Measurements from ENCODE around the gene OMG. TPM values are rescaled to one million over a fixed set of nuclear protein-coding genes. Genes with fewer than 3 reads are reported as not detected.
"Not testable (repeated sequence)": the region's sequence is repeated elsewhere in the genome, so short reads cannot be mapped to it uniquely, and the experiment has no call there.

OMG gene
- total and polyA plus RNA-seq, 9 donors, result 0.13 to 0.77 (median 0.33) TPM

DNA sequence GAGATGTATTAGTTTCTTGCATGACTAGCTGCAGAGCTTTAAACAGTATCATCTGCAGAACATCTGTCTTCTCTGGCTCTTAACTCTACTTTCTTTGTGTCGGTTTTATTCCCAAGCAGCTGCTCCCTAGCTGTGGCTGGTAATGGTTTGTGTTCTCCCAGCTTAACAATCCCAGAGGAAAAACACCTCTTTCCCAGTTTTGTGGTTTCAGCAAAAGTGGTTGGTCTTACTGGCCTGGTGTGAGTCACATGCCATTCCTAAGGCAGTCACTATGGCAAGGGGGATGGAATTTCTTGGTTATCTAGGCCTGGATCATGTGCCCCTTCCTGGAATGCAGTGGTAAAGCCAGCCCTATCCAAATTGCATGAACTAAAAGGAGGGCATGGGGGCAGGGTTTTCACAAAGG lies 27.5 kb downstream of the OMG start:
- Histone ChIP-seq H3K27ac (ENCODE audit: low read length) (peak overlapping the region; percentile 5), H3K27me3 (ENCODE audit: control insufficient read depth, insufficient read depth, low read length) (no peaks in the 10 kb centered on the region), H3K9me3 (replicated peaks; ENCODE audit: control insufficient read depth, low read depth, low read length) (no peaks in the 10 kb centered on the region), H3K4me3 (ENCODE audit: low read length) (no peak overlapping the region), H3K4me1 (ENCODE audit: control insufficient read depth, insufficient read depth, low read length) (peaks cover 6% of the 10 kb centered on the region), H3K36me3 (ENCODE audit: control insufficient read depth, insufficient read depth, low read length) (peaks cover 24% of the 10 kb centered on the region)
- WGBS (ENCODE audit: insufficient coverage), result no CpG with 5 or more reads among the region's 1 CpG
- peak; percentile 75 for DNase-seq

DNA sequence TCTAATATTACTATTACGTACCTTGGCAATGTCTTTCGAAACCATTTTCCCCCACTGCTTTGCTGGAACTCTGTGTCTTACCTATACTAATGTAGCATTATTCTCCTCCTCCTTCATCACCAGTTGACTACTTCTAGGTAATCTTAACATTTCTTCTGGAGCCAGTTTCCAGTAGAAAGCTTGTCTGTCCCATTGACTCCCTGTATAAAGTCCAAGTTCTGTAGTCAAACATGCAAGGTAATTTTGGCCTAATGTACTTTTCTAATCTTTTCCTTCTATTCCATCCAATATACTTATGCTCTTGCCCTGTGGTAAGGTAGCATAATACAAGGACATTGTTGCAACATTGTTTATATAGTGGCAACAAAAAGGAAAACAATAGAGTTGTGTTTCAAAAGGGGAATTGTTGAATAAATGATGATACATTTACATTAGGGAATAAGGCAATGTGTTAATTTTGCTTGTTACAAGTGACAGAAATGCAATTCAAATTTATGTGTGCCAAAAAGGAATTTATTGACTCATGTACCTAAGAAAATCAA lies 27.9 kb downstream of the OMG start:
- Histone ChIP-seq H3K9me3 (replicated peaks; ENCODE audit: control insufficient read depth, low read depth, low read length) (no peaks in the 10 kb centered on the region), H3K27ac (ENCODE audit: low read length) (no peak overlapping the region), H3K27me3 (ENCODE audit: control insufficient read depth, insufficient read depth, low read length) (no peaks in the 10 kb centered on the region), H3K4me1 (ENCODE audit: control insufficient read depth, insufficient read depth, low read length) (peaks cover 6% of the 10 kb centered on the region), H3K4me3 (ENCODE audit: low read length) (no peak overlapping the region), H3K36me3 (ENCODE audit: control insufficient read depth, insufficient read depth, low read length) (peaks cover 24% of the 10 kb centered on the region)
- WGBS (ENCODE audit: insufficient coverage), result no CpG with 5 or more reads among the region's 2 CpGs
- DNase-seq, result no peak

DNA sequence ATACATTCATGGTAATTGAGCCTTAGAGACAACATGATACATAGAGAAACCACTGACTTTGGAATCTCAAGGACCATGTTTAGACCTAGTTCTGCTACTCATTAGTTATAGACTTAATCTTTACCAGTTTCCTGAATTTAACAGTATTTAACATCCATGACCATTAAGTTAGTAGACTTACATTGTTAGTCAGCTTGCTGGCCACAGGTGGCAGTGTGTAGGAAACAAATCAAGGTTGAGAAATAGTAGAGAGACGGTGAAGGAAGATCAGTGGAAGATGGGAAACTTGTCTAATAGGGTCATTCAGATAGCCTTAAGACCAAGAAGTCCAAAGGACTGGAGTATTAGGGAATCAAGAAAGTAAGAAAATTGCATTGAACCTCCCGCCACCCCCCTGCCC lies 31.0 kb downstream of the OMG start:
- WGBS (ENCODE audit: insufficient coverage), result 100% methylated on average over 1 of the region's 2 CpGs
- Histone ChIP-seq H3K4me1 (ENCODE audit: control insufficient read depth, insufficient read depth, low read length) (peaks cover 6% of the 10 kb centered on the region), H3K4me3 (ENCODE audit: low read length) (no peak overlapping the region), H3K36me3 (ENCODE audit: control insufficient read depth, insufficient read depth, low read length) (peaks cover 26% of the 10 kb centered on the region), H3K27me3 (ENCODE audit: control insufficient read depth, insufficient read depth, low read length) (no peaks in the 10 kb centered on the region), H3K9me3 (replicated peaks; ENCODE audit: control insufficient read depth, low read depth, low read length) (no peaks in the 10 kb centered on the region), H3K27ac (ENCODE audit: low read length) (no peak overlapping the region)
- DNase-seq, result no peak

DNA sequence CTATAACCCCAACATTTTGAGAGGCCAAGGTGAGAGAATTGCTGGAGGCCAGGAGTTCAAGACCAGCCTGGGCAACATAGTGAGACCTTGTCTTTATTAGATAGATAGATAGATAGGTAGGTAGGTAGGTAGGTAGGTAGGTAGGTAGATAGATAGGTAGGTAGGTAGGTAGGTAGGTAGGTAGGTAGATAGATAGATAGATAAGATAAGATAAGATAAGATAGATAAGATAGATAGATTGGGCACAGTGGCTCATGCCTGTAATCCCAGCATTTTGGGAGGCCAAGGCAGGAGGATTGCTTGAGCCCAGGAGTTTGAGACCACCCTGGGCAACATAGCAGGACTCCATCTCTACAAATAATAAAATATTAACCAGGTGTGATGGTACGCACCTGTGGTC lies 34.1 kb downstream of the OMG start:
- not testable (repeated sequence) for H3K4me3 ChIP-seq (ENCODE audit: low read length); H3K27me3 ChIP-seq (ENCODE audit: control insufficient read depth, insufficient read depth, low read length); H3K27ac ChIP-seq (ENCODE audit: low read length); H3K4me1 ChIP-seq (ENCODE audit: control insufficient read depth, insufficient read depth, low read length); DNase-seq; H3K9me3 ChIP-seq (replicated peaks; ENCODE audit: control insufficient read depth, low read depth, low read length)
- H3K36me3 ChIP-seq (ENCODE audit: control insufficient read depth, insufficient read depth, low read length), result peaks cover 23% of the 10 kb centered on the region
- no CpG with 5 or more reads among the region's 1 CpG for WGBS (ENCODE audit: insufficient coverage)

DNA sequence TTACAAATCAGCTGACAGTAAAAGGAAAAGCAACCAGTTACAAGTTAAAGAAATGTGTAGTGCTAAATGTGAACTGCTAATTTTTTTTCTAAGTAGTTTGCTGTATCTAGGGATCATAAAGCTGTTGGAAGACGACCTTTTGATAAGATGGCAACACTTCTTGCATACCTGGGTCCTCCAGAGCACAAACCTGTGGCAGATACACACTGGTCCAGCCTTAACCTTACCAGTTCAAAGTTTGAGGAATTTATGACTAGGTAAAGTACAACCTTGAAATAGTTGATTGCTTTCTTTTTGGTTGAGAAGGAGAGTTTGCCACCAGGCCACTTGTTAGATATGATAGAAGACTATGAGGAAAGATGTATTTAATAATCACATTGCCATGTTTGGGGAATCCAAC lies 35.4 kb downstream of the OMG start:
- H3K27me3 ChIP-seq (ENCODE audit: control insufficient read depth, insufficient read depth, low read length), result no peaks in the 10 kb centered on the region
- no CpG with 5 or more reads among the region's 1 CpG for WGBS (ENCODE audit: insufficient coverage)
- no peak for DNase-seq
- H3K4me3 ChIP-seq (ENCODE audit: low read length), result no peak overlapping the region
- H3K36me3 ChIP-seq (ENCODE audit: control insufficient read depth, insufficient read depth, low read length), result peaks cover 20% of the 10 kb centered on the region
- no peak overlapping the region for H3K27ac ChIP-seq (ENCODE audit: low read length)
- no peaks in the 10 kb centered on the region for H3K4me1 ChIP-seq (ENCODE audit: control insufficient read depth, insufficient read depth, low read length)
- no peaks in the 10 kb centered on the region for H3K9me3 ChIP-seq (replicated peaks; ENCODE audit: control insufficient read depth, low read depth, low read length)

DNA sequence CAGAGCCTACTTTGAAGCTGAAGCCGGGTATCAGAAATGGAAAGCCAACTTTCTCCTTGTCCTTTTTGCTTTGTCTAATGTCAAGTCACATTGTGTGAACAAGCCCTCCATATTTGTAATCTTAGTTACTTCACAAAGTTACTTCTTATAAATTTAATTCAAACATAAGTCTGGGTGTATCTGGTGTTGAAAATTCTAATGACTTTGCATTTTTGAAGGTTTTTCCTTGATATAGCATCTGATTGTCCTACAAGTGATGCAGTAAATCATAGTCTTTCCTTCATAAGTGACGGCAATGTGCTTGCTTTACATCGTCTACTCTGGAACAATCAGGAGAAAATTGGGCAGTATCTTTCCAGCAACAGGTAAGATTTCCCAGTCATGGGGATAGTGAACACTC lies 36.9 kb downstream of the OMG start:
- WGBS (ENCODE audit: insufficient coverage), result no CpG with 5 or more reads among the region's 3 CpGs
- Histone ChIP-seq H3K27ac (ENCODE audit: low read length) (no peak overlapping the region), H3K9me3 (replicated peaks; ENCODE audit: control insufficient read depth, low read depth, low read length) (no peaks in the 10 kb centered on the region), H3K36me3 (ENCODE audit: control insufficient read depth, insufficient read depth, low read length) (peaks cover 10% of the 10 kb centered on the region), H3K27me3 (ENCODE audit: control insufficient read depth, insufficient read depth, low read length) (no peaks in the 10 kb centered on the region), H3K4me3 (ENCODE audit: low read length) (no peak overlapping the region), H3K4me1 (ENCODE audit: control insufficient read depth, insufficient read depth, low read length) (no peaks in the 10 kb centered on the region)
- no peak for DNase-seq

DNA sequence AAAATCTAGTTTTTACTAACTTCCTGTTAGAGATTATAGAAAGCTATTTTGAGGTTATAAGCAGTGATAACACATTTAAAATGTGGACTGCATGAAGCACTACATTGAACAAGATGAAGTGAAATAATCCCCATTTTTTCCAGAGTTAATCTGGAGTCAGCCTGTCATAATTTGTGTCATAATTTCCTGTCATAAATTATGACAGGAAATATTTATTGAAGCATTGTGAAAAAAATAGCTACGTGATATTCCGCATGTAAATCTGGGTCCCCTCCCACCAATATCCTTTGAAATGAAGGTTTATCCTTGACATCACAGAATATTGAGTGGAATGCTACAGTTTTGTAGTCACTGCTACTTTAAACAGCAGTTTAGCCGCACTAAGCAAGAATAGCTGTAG lies 40.1 kb downstream of the OMG start:
- H3K36me3 ChIP-seq (ENCODE audit: control insufficient read depth, insufficient read depth, low read length), result peaks cover 6% of the 10 kb centered on the region
- no peak for DNase-seq
- H3K27me3 ChIP-seq (ENCODE audit: control insufficient read depth, insufficient read depth, low read length), result no peaks in the 10 kb centered on the region
- no CpG with 5 or more reads among the region's 3 CpGs for WGBS (ENCODE audit: insufficient coverage)
- no peaks in the 10 kb centered on the region for H3K9me3 ChIP-seq (replicated peaks; ENCODE audit: control insufficient read depth, low read depth, low read length)
- H3K4me3 ChIP-seq (ENCODE audit: low read length), result no peak overlapping the region
- H3K4me1 ChIP-seq (ENCODE audit: control insufficient read depth, insufficient read depth, low read length), result no peaks in the 10 kb centered on the region
- no peak overlapping the region for H3K27ac ChIP-seq (ENCODE audit: low read length)

DNA sequence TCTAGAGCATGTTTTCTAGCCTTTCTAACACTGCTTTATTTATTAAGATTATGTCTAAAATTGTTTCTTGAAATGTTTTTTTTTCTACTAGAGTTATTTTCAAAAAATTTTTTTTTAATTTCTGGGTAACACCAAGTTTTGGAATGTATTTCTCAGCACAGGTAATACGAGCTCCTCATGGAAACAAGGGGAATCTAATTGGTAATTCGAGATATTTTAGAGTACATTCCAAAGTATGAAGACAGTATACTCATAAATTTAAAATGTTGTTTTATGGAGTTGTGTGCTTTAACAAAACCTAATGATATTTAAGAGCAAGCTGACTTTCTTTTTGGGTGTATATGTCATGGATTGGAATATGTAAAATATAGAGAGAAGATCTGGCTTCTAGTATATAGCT lies 42.4 kb downstream of the OMG start:
- WGBS (ENCODE audit: insufficient coverage), result no CpG with 5 or more reads among the region's 2 CpGs
- Histone ChIP-seq H3K36me3 (ENCODE audit: control insufficient read depth, insufficient read depth, low read length) (peaks cover 2% of the 10 kb centered on the region), H3K27ac (ENCODE audit: low read length) (no peak overlapping the region), H3K9me3 (replicated peaks; ENCODE audit: control insufficient read depth, low read depth, low read length) (no peaks in the 10 kb centered on the region), H3K4me1 (ENCODE audit: control insufficient read depth, insufficient read depth, low read length) (no peaks in the 10 kb centered on the region), H3K4me3 (ENCODE audit: low read length) (no peak overlapping the region), H3K27me3 (ENCODE audit: control insufficient read depth, insufficient read depth, low read length) (no peaks in the 10 kb centered on the region)
- no peak for DNase-seq

DNA sequence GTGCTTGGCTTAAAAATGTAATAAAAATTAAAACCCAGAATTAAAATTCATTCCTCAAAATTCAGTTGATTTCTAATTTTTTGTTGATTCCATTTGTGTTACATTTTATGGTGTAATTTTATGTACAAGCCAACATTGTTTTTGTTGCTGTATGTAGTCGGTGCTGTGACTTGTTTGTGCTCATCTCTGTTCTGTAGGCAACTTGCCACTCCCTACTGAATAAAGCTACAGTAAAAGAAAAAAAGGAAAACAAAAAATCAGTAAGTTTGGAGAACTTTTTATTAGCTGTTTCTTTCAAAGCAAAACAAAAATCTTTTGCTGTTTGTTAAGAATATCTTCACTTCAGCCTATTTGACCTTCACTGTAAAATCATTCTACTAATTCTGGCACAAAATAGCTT lies 44.3 kb downstream of the OMG start:
- Histone ChIP-seq H3K36me3 (ENCODE audit: control insufficient read depth, insufficient read depth, low read length) (peaks cover 4% of the 10 kb centered on the region), H3K4me3 (ENCODE audit: low read length) (no peak overlapping the region), H3K9me3 (replicated peaks; ENCODE audit: control insufficient read depth, low read depth, low read length) (no peaks in the 10 kb centered on the region), H3K4me1 (ENCODE audit: control insufficient read depth, insufficient read depth, low read length) (no peaks in the 10 kb centered on the region), H3K27me3 (ENCODE audit: control insufficient read depth, insufficient read depth, low read length) (no peaks in the 10 kb centered on the region), H3K27ac (ENCODE audit: low read length) (no peak overlapping the region)
- WGBS (ENCODE audit: insufficient coverage), result no CpG with 5 or more reads among the region's 1 CpG
- no peak for DNase-seq

DNA sequence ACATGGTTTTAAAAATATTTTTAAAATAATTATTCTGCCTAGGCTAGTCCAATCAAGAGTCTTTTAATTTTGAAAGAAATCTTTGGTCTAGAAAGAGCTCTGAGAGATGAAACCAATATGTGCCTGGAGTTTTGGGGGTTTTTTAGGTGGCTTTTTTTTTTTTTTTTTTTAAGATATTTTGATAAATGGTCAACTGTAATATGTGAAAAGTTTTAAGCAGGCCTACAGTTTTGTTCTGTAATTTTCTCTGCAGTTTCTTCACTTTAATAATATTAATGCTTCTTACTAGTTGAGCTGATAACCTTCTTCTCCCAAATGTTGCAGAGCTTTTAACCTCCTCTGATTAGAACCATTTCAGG lies 45.1 kb downstream of the OMG start:
- no peak for DNase-seq
- H3K27ac ChIP-seq (ENCODE audit: low read length), result no peak overlapping the region
- no peaks in the 10 kb centered on the region for H3K9me3 ChIP-seq (replicated peaks; ENCODE audit: control insufficient read depth, low read depth, low read length)
- no peaks in the 10 kb centered on the region for H3K27me3 ChIP-seq (ENCODE audit: control insufficient read depth, insufficient read depth, low read length)
- peaks cover 4% of the 10 kb centered on the region for H3K36me3 ChIP-seq (ENCODE audit: control insufficient read depth, insufficient read depth, low read length)
- no peaks in the 10 kb centered on the region for H3K4me1 ChIP-seq (ENCODE audit: control insufficient read depth, insufficient read depth, low read length)
- H3K4me3 ChIP-seq (ENCODE audit: low read length), result no peak overlapping the region

Data from muscle of leg (tissue), 11 donors.